Testis (tissue), 2 donors: Measurements from ENCODE around the gene ADAMTS12.

Experiments
- CTCF ChIP-seq, 3 experiments: fragments of 450-650 bp in 2 of 3; fragments of 200-600 bp in 1 of 3; sonication (generic) in 1 of 3; IDR thresholded peaks; one replicate each; pipeline ENCODE4 v1.5.1; 2016 to 2019; ENCODE audit warnings: antibody characterized with exemption in 3 of 3, mild to moderate bottlenecking in 2 of 3, moderate library complexity in 1 of 3
- POLR2A ChIP-seq: fragments of 450-650 bp; IDR thresholded peaks from one replicate; pipeline ENCODE4 v1.6.1; 2017; ENCODE audit warnings: antibody characterized with exemption, mild to moderate bottlenecking, moderate library complexity

- no peak for TF ChIP-seq POLR2A
- TF ChIP-seq CTCF (IDR thresholded peaks at IDR 0.05): no peak
Observed at GRCh38 chr5:33941090-33941489, 49.3 kb upstream of the ADAMTS12 start.
